Fibroblast of skin of abdomen (primary cell): Measurements from ENCODE around the gene IFNGR2.
"Not testable (repeated sequence)": the region's sequence is repeated elsewhere in the genome, so short reads cannot be mapped to it uniquely, and the experiment has no call there.

Experiments
- DNase-seq: peaks from one replicate; pipeline ENCODE4 v3.0.0-alpha.2; 2013

The IFNGR2 gene

GRCh38 chr21:33441489-33442477 lies 38.6 kb downstream of the IFNGR2 start:
- peak; percentile 21 for DNase-seq

GRCh38 chr21:33443194-33443593 lies 40.0 kb downstream of the IFNGR2 start:
- no peak for DNase-seq

GRCh38 chr21:33444499-33444898 lies 41.3 kb downstream of the IFNGR2 start:
- no peak for DNase-seq

- not testable (repeated sequence) for DNase-seq
Observed at GRCh38 chr21:33446620-33447019, 43.4 kb downstream of the IFNGR2 start.

- DNase-seq: no peak
Observed at GRCh38 chr21:33449616-33450015, 46.4 kb downstream of the IFNGR2 start.

- no peak for DNase-seq
Observed at GRCh38 chr21:33451634-33452071, 48.4 kb downstream of the IFNGR2 start.

GRCh38 chr21:33452362-33452761 lies 49.1 kb downstream of the IFNGR2 start:
- DNase-seq: no peak

- no peak for DNase-seq
Observed at GRCh38 chr21:33455686-33456446, 52.7 kb downstream of the IFNGR2 start.

- no peak for DNase-seq
Observed at GRCh38 chr21:33458861-33459260, 55.6 kb downstream of the IFNGR2 start.

- DNase-seq: no peak
Observed at GRCh38 chr21:33461538-33462250, 58.5 kb downstream of the IFNGR2 start.

GRCh38 chr21:33469183-33469582 lies 66.0 kb downstream of the IFNGR2 start:
- DNase-seq: not testable (repeated sequence)

GRCh38 chr21:33470701-33471100 lies 67.5 kb downstream of the IFNGR2 start:
- DNase-seq: no peak

- no peak for DNase-seq
Observed at GRCh38 chr21:33473344-33473743, 70.1 kb downstream of the IFNGR2 start.

- no peak for DNase-seq
Observed at GRCh38 chr21:33477066-33477465, 73.9 kb downstream of the IFNGR2 start.

- DNase-seq: no peak
Observed at GRCh38 chr21:33478182-33478581, 75.0 kb downstream of the IFNGR2 start.

- DNase-seq: peak; percentile 11
Observed at GRCh38 chr21:33478935-33479678, 75.9 kb downstream of the IFNGR2 start.

GRCh38 chr21:33479679-33480480 lies 76.7 kb downstream of the IFNGR2 start, which contains the start of gene TMEM50B:
TMEM50B (minus strand) TSS chr21:33479974; CDS start chr21:33468885, 11,089 bp downstream.
- peak; percentile 97 for DNase-seq

- DNase-seq: no peak
Observed at GRCh38 chr21:33480481-33481103, 77.4 kb downstream of the IFNGR2 start.

GRCh38 chr21:33481314-33481943 lies 78.2 kb downstream of the IFNGR2 start:
- no peak for DNase-seq
